ENCODE measurements around the gene SLC6A20. TPM values are rescaled to one million over a fixed set of nuclear protein-coding genes. Genes with fewer than 3 reads are reported as not detected.

SLC6A20 gene
- total and polyA plus RNA-seq, 7 donors = 0.16 to 1.4 (median 0.60) TPM; not detected in 4

DNA sequence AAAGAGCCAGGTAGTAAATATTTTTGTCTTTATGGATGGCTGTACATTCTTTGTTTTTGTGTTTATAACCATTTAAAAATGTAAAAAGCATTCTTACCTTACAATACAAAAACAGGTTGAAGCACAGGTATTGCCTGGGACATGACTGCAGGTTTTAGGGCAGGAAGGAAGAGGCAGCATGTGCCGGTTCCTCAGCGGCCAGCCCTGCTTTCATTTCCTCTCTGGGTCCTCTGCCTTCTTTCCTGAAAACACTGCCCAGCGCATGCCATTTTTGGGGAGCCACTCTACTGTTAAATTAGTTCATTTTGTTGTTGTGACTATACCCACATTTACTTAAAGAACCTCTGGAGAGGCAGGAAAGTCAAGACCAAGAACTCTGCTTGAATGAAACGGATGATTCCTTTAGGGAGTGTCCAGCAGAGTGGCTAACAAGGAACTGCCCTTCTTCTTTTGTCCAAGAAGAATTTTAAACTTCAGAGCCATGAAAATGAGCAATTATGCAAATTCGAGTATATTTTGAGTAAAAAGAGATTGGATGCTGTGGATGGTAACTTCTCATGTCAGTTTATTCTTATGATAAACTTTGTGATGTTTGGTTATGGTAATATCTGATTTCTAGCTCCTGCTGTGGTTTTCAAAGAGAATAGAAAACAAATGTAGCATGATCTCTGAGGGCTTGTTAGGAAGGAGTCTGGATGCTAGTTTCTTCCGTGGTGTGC is 54.4 kb downstream of the SLC6A20 start:
- H3K4me3 ChIP-seq = no peak overlapping the region

DNA sequence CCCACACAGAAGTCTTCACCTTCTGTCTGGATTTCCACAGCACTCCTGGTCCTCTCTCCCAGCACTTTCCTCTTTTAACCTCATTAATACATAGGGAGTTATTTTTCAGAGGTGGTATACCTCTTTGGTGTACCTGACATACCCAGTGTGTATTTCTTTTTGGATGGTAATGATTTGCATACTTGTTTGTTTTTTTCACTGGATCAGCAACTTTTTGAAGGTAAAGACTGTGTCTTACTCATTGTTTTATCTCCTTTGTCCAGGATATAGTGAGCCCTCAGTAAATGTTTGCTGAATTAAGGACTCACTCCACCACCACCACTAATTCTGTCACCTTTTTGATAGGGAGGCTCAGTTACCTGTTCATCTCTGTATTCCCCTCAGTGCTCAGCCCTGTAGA is 55.1 kb downstream of the SLC6A20 start:
- H3K36me3 ChIP-seq = peaks cover 17 to 99% (median 55%) of the 10 kb centered on the region in 4 donors
- no peak for TF ChIP-seq POLR2AphosphoS5 (IDR thresholded peaks at IDR 0.05)
- no peak for TF ChIP-seq POLR2A (IDR thresholded peaks at IDR 0.05)
- no peak for TF ChIP-seq EP300 (IDR thresholded peaks at IDR 0.05)
- TF ChIP-seq, protein P1, sequence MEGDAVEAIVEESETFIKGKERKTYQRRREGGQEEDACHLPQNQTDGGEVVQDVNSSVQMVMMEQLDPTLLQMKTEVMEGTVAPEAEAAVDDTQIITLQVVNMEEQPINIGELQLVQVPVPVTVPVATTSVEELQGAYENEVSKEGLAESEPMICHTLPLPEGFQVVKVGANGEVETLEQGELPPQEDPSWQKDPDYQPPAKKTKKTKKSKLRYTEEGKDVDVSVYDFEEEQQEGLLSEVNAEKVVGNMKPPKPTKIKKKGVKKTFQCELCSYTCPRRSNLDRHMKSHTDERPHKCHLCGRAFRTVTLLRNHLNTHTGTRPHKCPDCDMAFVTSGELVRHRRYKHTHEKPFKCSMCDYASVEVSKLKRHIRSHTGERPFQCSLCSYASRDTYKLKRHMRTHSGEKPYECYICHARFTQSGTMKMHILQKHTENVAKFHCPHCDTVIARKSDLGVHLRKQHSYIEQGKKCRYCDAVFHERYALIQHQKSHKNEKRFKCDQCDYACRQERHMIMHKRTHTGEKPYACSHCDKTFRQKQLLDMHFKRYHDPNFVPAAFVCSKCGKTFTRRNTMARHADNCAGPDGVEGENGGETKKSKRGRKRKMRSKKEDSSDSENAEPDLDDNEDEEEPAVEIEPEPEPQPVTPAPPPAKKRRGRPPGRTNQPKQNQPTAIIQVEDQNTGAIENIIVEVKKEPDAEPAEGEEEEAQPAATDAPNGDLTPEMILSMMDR (IDR thresholded peaks at IDR 0.05) = no peak
- intact Hi-C loops (cut with DNase I) = no loop called here

More for the DNA sequence above, 54.4 kb downstream of the SLC6A20 start:
- DNase-seq = no peak
- H3K9me3 ChIP-seq = no peaks in the 10 kb centered on the region
- intact Hi-C loops (cut with DNase I) = no loop called here
- TF ChIP-seq, protein P1 (IDR thresholded peaks at IDR 0.05) = no peak
- TF ChIP-seq POLR2A (IDR thresholded peaks at IDR 0.05) (no peak), EP300 (IDR thresholded peaks at IDR 0.05) (no peak), POLR2AphosphoS5 (IDR thresholded peaks at IDR 0.05) (no peak)
- H3K4me1 ChIP-seq = no peaks in the 10 kb centered on the region
- H3K27ac ChIP-seq = no peak overlapping the region
- WGBS, 2 donors = 61 to 70% methylated on average over 6 of the region's 6 CpGs
- peaks cover 12 to 99% (median 54%) of the 10 kb centered on the region in 4 donors for H3K36me3 ChIP-seq
- no peaks in the 10 kb centered on the region for H3K27me3 ChIP-seq

DNA sequence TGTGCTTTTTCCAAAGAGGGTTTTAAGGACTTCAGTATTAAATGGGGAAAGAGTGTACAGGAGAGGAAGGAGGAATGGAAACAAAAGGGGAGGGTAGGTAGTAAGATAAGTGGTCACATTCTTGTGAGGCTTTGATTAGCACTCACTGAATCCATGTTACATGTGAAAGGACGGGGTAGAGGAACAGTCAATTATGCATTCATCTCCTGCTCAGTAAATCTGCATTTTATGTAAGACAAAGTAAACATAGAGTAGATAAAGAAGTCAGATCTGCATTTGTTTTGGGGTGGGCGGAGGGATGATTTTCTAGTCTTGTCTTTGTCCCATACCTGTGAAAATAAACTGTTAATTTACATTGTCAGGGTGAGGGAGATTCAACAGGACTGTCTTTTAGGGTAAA is 56.3 kb downstream of the SLC6A20 start:
- 86 to 87% methylated on average over 2 of the region's 2 CpGs for WGBS, 2 donors
- no peak overlapping the region for H3K27ac ChIP-seq
- no peaks in the 10 kb centered on the region for H3K4me1 ChIP-seq
- H3K36me3 ChIP-seq = peaks cover 19 to 99% (median 58%) of the 10 kb centered on the region in 4 donors
- intact Hi-C loops (cut with DNase I) = no loop called here
- H3K4me3 ChIP-seq = no peak overlapping the region
- no peaks in the 10 kb centered on the region for H3K27me3 ChIP-seq
- TF ChIP-seq, protein P1 (IDR thresholded peaks at IDR 0.05) = no peak
- TF ChIP-seq POLR2AphosphoS5 (IDR thresholded peaks at IDR 0.05) = no peak
- TF ChIP-seq POLR2A (IDR thresholded peaks at IDR 0.05) = no peak
- no peak for TF ChIP-seq EP300 (IDR thresholded peaks at IDR 0.05)
- H3K9me3 ChIP-seq = no peaks in the 10 kb centered on the region
- no peak for DNase-seq

More for the DNA sequence above, 55.1 kb downstream of the SLC6A20 start:
- Histone ChIP-seq H3K4me1 (no peaks in the 10 kb centered on the region), H3K4me3 (no peak overlapping the region), H3K9me3 (no peaks in the 10 kb centered on the region), H3K27ac (no peak overlapping the region), H3K27me3 (no peaks in the 10 kb centered on the region)
- DNase-seq = no peak

DNA sequence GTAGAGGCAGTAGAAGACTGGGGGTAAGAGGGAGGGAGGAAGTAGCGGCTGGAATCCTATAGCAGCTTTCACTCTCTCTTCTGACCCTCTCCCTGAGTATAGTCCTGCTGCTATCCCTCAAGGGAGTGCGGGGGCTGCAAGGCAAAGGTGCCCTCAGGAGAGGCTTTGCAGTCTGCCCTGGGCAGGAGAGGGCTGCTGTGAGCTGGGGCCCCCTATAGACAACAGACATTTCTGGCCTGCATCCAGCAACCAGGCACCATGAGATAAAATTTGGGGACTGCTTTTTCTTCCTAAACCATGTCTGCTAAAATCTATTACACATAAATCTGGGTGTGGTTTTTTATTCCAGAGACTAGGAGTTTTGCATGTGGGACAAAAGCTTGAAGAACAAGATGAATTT is 59.1 kb downstream of the SLC6A20 start:
- TF ChIP-seq POLR2A (IDR thresholded peaks at IDR 0.05) (no peak), POLR2AphosphoS5 (IDR thresholded peaks at IDR 0.05) (no peak), EP300 (IDR thresholded peaks at IDR 0.05) (no peak)
- TF ChIP-seq, protein P1 (IDR thresholded peaks at IDR 0.05) = no peak
- Histone ChIP-seq H3K27ac (no peak overlapping the region), H3K4me1 (no peaks in the 10 kb centered on the region), H3K36me3 (peaks cover 19 to 99% (median 59%) of the 10 kb centered on the region in 4 donors), H3K9me3 (no peaks in the 10 kb centered on the region), H3K4me3 (no peak overlapping the region), H3K27me3 (no peaks in the 10 kb centered on the region)
- intact Hi-C loops (cut with DNase I) = no loop called here
- 96 to 100% methylated on average over 2 of the region's 2 CpGs for WGBS, 2 donors
- no peak for DNase-seq

All from sigmoid colon (tissue), 7 donors.